Progenitor cell of endocrine pancreas (in vitro differentiated cells): ENCODE results near the gene ATG101. TPM values are rescaled to one million over a fixed set of nuclear protein-coding genes. Genes with fewer than 3 reads are reported as not detected.

Source experiments
- DNase-seq: peaks from one replicate; pipeline ENCODE4 v3.0.0; 2021; ENCODE audit warnings: low spot score; ENCODE audit not compliant: unreplicated experiment
- H3K27ac Mint-ChIP-seq: 2 replicates; pipeline ENCODE4 v1.8.0; 2021; ENCODE audit warnings: mild to moderate bottlenecking, moderate library complexity, mixed read lengths
- H3K27me3 Mint-ChIP-seq: 2 replicates; pipeline ENCODE4 v1.8.0; 2021; ENCODE audit warnings: mixed read lengths
- H3K36me3 Mint-ChIP-seq: 2 replicates; pipeline ENCODE4 v1.8.0; 2022; ENCODE audit warnings: mixed read lengths; ENCODE audit not compliant: insufficient read depth
- H3K4me1 Mint-ChIP-seq: 2 replicates; pipeline ENCODE4 v1.8.0; 2021; ENCODE audit warnings: low read depth, mixed read lengths
- H3K4me3 Mint-ChIP-seq: 2 replicates; pipeline ENCODE4 v1.8.0; 2021; ENCODE audit warnings: low read depth, mild to moderate bottlenecking, moderate library complexity, mixed read lengths
- H3K9me3 Mint-ChIP-seq: 2 replicates; pipeline ENCODE4 v1.8.0; 2021; ENCODE audit warnings: low read depth, mixed read lengths
- total RNA-seq: library from RNA; stranded (reverse); gene quantifications from 2 replicates; pipeline ENCODE4 v1.2.1, GENCODE V29; 2021
- TF ChIP-seq, protein P1 (sequence below): fragments of 200-600 bp; sonication (generic); IDR thresholded peaks from one replicate; pipeline ENCODE4 v1.5.0; 2021; ENCODE audit warnings: antibody characterized with exemption, mild to moderate bottlenecking; ENCODE audit not compliant: unreplicated experiment

The ATG101 gene
- total RNA-seq, 1 donor from 2014 or later: 23.5 TPM

DNA sequence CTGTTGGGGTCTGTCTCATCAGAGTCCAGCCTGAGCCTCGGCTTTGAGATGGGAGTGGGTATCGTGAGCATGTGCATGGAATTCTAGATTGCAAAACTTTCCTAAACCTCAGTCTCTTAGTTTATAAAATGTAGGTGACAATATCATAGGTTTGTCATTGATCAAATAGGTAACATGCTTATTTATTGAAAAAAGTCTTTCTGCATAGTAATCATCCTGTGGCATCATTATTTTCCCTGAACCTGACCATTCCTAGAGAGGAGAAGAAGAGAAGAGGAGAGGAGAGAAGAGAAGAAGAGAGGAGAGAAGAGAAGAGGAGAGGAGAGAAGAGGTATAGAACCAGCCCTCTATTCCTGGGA is 13.8 kb downstream of the ATG101 start:
- Mint-ChIP-seq H3K27me3 (peaks cover 20% of the 10 kb centered on the region), H3K9me3 (no peaks in the 10 kb centered on the region), H3K27ac (no peak overlapping the region), H3K36me3 (no peaks in the 10 kb centered on the region), H3K4me1 (peaks cover 7% of the 10 kb centered on the region), H3K4me3 (no peak overlapping the region)
- TF ChIP-seq, protein P1, sequence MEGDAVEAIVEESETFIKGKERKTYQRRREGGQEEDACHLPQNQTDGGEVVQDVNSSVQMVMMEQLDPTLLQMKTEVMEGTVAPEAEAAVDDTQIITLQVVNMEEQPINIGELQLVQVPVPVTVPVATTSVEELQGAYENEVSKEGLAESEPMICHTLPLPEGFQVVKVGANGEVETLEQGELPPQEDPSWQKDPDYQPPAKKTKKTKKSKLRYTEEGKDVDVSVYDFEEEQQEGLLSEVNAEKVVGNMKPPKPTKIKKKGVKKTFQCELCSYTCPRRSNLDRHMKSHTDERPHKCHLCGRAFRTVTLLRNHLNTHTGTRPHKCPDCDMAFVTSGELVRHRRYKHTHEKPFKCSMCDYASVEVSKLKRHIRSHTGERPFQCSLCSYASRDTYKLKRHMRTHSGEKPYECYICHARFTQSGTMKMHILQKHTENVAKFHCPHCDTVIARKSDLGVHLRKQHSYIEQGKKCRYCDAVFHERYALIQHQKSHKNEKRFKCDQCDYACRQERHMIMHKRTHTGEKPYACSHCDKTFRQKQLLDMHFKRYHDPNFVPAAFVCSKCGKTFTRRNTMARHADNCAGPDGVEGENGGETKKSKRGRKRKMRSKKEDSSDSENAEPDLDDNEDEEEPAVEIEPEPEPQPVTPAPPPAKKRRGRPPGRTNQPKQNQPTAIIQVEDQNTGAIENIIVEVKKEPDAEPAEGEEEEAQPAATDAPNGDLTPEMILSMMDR: no peak
- DNase-seq: no peak

DNA sequence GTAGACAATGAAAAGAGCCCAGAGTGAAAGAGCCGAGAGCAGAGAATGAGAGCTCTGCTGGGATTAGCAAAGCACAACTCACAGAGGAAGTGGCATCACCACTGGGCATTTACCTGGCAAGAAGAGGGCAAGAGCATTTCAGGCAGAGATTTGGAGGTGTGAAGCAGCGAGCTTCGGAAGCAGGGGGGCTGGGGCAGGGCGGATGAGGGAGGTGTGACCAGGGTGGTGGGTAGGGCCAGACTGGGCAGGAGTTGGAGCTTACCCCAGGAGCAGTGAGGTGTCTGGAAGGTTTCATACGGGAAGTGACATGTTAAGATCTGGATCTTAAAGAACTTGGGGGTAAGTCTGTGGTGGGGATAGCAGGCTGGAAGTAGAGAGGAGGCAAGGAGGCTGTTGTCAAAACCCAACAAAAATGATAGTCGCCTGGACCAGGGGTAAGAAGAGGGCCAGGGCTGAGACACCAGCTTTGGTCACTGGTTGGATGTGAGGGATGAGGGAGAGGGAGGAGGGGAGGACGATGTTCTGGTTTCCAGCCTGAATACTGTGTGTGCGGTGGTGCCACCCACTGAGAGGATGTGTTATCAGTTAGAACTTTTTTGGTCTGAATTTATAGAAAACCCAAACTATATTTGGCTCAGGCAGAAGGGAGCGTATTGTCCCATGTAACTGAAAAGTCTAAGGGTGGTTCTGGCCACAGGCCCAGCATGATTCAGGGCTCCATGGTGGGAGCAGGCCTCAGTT is 14.9 kb downstream of the ATG101 start:
- Mint-ChIP-seq H3K27me3 (peaks cover 25% of the 10 kb centered on the region), H3K4me1 (peaks cover 7% of the 10 kb centered on the region), H3K4me3 (no peak overlapping the region), H3K27ac (no peak overlapping the region), H3K36me3 (no peaks in the 10 kb centered on the region), H3K9me3 (no peaks in the 10 kb centered on the region)
- DNase-seq: no peak
- TF ChIP-seq, protein P1: no peak

DNA sequence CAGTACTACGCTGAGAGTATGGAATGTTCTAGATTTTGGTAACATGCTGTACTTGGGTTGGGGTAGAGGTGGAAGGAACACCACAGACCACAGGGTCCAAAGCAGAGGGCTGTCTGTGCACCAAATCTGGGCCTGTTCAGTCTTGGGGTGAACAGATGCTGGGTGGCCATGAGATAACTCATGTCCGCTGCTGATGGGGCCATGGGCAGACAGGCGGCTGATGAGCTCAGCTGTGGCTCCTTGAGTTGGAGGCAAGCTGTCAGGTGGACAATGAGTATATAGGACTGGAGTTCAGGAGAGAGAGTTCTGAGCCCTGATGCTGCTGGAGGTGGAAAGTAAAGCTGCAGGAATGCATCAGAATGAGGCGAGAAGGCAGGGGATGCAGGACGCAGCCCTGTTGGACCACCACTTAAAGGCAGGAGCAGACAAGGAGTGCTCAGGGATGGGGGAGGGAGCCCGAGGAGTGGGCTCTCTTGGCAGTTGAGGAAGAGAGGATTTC is 16.0 kb downstream of the ATG101 start:
- DNase-seq: no peak
- peaks cover 7% of the 10 kb centered on the region for H3K4me1 Mint-ChIP-seq
- no peak overlapping the region for H3K4me3 Mint-ChIP-seq
- no peak overlapping the region for H3K27ac Mint-ChIP-seq
- H3K36me3 Mint-ChIP-seq: no peaks in the 10 kb centered on the region
- H3K9me3 Mint-ChIP-seq: no peaks in the 10 kb centered on the region
- H3K27me3 Mint-ChIP-seq: peaks cover 27% of the 10 kb centered on the region
- TF ChIP-seq, protein P1: no peak

DNA sequence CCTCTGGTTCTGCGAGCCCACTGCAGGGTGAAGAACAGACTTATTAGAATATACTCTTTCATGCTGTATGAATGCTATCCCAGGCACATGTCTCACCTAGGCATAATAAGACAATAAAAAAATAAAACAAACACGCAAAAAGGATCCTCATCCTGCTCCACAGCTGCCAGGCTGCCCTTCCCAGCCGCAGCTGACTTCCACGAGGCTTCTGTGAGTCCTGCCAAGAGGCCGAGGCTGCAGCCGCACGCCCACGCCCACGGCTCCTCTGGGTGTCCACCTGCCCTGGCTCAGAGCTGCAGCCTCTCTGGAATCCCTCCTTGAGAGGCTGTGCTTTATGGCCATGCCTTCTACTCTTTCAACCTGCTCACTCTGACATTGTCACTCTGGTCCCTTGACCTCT is 16.6 kb downstream of the ATG101 start:
- no peak for DNase-seq

DNA sequence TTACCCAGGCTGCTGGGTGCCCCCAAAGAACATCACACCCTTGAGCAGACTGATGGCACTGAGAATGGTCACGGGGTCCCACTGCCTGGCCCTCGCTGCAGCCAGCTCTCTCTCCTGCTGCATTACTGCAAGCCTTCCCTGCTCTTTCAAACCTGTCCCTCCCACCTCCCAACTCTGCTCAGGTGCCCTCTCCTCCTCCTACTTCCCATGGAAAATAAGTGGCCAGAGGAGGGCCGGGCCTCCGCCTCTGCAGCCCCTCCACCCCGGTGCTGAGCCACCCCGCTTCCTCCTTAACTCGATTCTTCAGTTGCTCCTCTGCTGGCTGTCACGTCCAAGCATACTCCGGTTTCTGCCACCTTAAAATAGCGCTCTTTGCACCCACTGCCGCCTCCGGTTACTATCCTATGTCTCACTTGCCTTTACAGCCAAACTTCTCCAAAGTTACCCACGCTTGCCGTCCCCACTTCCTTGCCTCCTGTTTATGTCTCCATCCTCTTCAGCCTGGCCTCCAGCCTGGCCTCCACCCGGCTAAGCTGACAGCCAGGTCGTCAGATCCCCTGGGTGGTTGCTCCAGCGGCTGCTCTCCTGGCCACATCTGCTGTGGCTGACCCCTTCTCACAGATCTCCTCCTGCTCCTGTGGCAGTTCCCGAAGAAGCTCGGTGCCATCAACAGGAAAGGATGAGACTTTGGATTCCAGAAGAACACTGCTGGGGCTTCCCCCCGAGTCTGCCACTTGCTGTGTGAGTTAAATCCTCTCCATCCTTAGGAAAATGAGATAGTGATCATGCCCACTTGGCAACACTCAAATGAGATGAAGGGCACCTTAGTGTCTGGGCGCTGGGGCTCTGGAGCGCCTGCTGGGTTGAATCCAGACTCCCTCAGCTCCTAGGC is 17.4 kb downstream of the ATG101 start:
- TF ChIP-seq, protein P1: no peak
- Mint-ChIP-seq H3K4me3 (no peak overlapping the region), H3K27me3 (peaks cover 34% of the 10 kb centered on the region), H3K27ac (no peak overlapping the region), H3K36me3 (no peaks in the 10 kb centered on the region), H3K4me1 (peaks cover 4% of the 10 kb centered on the region), H3K9me3 (no peaks in the 10 kb centered on the region)
- no peak for DNase-seq

More for the DNA sequence above, 16.6 kb downstream of the ATG101 start:
- no peaks in the 10 kb centered on the region for H3K36me3 Mint-ChIP-seq
- no peak overlapping the region for H3K27ac Mint-ChIP-seq
- H3K9me3 Mint-ChIP-seq: no peaks in the 10 kb centered on the region
- TF ChIP-seq, protein P1: no peak
- H3K4me1 Mint-ChIP-seq: peaks cover 7% of the 10 kb centered on the region
- H3K27me3 Mint-ChIP-seq: peaks cover 32% of the 10 kb centered on the region
- H3K4me3 Mint-ChIP-seq: no peak overlapping the region
